HL-60/S4 treated with retinoic acid at 250 ng/mL for 4 days and 3 days (cell line): ENCODE results near the gene EMILIN2.

ENCODE experiments used
- in situ Hi-C: fragments of 300-500 bp; cut with MboI; formaldehyde crosslinking; loops from 2 replicates; pipeline ENCODE4 v1.7.0; 2022; ENCODE audit warnings: low sequenced_read_pairs

The EMILIN2 gene

DNA sequence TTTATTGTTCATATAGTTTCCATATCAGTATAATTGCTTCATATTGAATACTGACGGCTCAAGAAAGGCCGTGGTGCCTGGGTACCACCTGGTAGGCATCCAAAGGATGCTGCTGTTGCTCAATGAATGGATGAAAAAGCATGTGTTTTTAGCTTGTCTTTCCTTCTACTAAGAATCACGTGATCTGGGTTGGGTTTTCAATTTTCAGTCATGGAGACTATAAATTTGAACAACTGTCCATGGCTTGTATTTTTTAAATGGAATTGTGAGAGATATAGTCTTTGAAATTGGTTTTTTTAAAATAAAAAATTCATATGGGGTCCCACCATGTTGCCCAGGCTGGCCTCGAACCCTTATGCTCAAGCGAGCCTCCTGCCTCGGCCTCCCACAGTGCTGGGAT is 25.3 kb downstream of the EMILIN2 start:
- in situ Hi-C loops: no loop called here

DNA sequence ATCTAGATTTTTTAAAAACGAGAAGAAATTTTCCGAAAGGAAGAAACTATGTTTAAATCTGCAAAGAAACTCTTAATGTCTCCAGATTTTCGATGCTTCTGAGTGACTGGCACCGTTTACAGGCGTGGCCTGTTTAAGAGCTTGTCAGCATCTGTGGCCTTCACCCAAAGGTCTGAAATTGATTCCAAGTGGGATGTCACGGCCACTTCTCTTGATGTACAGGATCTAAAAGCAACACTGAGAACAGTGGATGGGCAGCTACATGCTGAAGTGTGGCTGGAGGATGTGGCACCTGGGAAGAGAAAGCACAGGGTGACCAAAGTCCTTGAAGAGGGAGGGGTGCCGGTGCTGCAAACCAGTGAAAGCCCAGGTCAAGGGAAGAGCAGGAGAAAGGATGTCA is 28.0 kb downstream of the EMILIN2 start:
- in situ Hi-C loops: no loop called here

DNA sequence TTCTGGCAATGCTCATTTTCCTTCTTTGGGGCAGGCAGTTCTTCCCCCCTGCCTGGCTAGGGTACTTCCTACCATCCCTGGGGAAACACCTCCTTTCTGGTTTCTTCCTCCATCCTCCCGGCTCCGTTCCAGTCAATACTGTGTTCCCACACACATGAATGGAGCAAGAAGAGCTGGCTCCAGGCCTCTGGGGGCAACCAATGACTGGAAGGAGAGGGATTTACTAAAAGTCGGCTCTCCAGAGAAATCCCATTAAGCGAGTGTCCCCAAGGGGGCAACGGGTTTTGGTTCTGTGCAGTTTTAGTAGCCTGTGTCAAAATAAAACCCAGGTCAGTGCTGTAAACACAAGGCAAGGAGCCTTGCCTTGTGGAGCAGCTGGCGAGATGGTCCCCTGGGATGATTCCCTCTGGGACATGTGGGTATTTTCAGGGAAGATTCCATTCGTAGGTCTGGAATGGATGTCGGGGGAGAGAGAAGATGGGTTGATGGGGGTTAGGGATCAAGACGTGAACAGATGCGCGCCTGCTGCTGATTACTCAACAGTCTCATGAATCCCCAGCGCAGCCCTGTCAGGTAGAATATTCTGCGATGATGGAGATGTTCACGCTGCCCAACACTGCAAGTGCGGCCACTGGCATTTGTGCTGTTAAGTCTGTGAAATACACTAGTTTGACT is 32.0 kb downstream of the EMILIN2 start:
- in situ Hi-C loops: no loop called here

DNA sequence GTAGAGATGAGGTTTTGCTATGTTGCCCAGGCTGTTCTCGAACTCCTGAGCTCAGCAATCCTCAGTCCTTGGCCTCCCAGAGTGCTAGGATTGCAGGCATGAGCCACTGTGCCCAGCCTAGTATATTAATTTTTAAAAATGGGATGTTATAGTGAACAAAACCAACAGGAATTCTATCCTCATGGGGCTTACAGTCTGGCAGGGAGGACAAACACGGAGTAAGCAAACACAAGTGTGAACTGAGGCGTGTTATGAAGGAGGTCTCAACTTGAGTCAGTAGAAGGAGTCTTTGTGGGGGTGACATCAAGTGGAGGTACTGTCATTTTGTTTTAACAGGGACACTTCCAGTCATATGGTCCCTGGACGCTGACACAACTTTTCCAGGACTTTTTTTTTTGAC is 33.1 kb downstream of the EMILIN2 start:
- in situ Hi-C loops: no loop called here

DNA sequence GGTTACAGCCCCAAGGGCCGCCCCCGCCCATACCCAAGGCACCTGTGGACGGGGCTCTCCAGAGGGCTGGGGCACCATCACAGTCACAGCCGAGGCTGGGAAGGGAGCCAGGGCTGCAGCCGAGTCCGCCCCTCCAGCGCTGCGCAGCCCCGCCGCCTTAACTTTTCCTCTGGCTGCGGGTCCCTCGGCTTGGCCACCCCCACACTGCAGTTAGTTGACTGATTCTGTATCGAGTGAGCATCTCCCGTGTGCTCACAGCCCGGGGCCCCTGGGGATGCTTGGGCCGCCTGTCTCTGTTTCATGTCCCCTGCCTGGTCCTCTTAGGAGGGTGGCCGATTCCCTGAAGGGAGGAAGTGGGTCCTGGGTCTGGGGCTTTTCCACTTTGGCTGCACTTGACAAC is 33.7 kb downstream of the EMILIN2 start:
- in situ Hi-C loops: no loop called here

DNA sequence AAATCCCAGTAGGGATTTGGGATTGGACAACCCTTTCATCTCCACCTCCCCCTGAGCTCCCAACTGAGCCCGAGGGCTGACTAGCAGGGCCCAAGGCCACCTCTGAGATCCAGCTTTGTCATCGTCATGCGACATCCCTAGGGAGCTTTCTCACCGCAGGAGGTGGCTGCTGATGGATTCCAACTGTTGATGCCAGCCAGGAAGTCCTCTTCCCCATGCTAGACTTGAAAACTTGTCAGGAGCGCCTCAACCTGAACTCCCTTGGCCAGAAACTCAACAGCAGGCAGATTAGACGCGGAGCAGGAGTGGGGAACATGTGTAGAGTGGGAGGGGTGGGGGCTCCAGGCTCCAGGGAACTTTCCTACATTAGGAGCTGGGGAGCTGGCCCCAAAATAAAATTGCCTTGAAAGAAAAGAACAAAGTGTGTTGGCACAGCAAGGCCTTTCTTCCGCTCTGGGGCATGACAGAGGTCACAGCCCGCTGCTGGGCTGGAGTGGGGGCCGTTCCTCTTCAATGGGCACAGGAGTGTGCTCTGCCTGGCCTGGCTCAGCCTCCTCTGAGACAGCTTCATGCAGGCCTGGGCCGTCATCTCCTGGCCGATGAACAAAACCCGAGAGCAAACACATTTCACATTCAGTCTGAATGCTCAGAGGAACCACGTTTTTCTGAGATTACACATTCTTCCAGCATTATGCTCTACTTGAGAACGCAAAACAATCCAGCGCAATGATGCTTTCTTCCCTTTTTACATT is 34.5 kb downstream of the EMILIN2 start:
- in situ Hi-C loops: no loop called here

DNA sequence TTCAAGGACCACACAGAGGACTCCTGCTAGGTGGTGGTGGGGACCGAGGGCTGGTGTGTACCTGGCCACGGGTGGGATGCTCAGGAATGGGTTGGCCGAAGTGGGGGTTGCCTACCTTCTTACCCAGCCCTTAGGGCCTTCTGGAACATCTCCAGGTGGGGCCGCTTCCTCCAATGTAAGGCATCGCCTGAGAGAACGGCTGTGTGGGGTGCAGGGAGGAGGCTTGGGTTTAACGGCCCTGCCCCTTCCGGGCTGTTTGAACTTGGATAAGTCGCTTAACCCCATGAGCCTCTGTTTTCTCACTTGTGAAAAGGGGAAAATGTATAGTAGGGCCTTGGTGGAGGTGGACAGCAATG is 35.0 kb downstream of the EMILIN2 start:
- in situ Hi-C loops: no loop called here

DNA sequence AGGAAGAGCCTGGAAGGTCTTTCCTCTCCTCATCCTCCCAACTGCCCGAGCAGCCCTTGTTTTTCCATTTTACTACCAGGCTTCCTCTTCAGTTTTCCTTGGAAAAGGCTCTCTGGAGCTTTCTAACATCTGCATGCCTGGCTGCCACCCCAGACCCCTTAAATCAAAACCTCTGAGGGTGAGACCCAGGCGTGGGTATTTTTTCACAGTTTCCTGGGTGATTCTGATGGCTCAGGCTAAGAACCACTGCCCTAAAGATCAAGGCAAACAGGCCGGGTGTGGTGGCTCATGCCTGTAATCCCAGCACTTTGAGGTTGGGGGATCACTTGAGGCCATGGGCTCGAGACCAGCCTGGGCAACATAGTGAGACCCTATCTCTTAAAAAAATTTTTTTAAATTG is 35.4 kb downstream of the EMILIN2 start:
- in situ Hi-C loops: no loop called here

DNA sequence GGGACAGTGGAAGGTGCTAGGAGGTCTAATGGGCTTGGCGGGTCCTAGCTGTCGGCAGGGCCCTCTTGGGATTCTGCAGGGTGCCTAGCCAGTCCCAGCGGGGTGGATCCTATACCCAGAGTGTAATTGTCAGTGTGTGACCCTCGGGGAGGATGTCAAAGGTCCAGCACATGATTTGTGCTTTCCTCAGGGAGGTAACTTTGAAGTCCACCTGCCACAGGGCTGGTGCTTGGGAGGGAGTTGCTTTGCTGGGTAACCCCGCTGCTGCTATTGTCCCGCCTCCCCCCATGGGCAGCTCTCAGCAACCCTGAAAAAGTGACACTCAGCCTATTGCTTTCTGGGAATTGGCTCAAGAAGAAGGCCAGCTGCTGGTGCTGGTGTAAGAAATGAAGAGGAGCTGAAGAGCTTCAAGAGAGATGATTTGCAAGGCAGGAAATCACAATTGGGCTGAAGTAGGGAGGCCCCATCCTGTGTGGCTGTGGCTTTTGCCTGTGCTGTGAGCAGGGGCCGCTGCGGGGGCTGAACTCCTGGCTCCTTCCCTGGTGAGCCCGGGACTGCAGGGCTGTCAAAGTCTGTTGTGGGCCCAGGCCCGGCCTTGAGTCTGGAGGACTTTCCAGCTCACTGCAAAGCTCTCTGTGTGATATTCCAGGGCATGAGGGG is 36.4 kb downstream of the EMILIN2 start:
- in situ Hi-C loops: no loop called here

DNA sequence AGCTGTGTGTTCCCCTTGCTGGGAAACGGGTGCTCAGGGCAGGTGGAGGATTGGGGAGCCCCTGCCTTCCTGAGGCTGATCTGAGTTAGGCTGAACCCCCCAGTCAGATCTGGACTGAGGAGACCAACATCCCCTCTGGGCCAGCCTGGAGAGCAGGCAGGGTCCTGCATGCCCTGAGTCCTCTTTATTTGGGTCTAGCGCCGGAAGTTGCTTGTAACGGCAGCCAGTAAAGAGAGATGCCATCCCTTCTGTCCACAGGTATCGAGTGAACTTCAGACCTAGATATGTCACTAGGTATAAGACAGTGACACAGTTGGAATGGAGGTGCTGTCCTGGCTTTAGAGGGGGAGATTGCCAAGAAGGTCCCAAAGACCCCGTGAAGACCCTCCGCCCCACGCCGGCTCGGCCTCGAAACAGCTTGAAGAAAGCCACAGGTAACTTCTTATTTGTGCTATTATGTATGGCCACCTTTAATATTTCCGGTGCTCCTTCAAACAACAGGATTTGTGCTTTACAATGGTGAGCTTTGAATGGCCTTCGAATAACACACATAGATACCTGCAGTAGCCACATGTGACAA is 38.0 kb downstream of the EMILIN2 start:
- in situ Hi-C loops: no loop called here

DNA sequence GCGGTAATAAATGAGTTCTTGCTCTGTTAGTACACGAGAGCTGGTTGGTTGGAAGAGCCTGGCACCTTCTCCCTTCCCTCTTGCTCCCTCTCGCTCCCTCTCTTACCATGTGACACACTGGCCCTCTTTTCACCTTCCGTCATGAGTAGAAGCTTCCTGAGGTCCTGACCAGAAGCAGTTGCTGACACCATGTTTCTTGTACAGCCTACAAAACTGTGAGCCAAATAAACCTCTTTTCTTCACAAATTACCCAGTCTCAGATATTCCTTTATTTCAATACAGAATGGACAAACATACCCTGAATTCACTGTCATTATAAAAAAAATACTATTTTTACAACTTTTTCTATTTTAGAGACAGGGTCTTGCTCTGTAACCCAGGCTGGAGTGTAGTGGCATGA is 40.7 kb downstream of the EMILIN2 start:
- in situ Hi-C loops: no loop called here

DNA sequence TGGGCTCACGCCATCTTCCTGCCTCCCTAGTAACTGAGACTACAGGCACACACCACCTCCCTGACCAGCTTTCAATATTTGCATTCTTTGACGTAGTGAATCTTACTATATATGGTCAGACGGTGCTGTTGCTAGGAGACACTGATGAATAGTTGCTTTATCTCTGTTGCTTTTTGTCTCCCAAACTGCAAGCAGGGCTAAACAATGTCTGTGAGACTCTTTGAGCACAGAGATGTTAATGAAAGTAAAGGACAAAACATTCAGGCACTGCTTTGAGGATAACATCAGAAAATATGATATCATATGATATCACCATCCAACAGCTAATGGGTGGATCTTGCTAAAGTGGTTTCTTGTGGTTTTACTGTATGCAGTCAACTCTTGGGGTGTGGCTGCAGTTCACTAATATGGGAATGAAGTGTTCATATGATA is 43.0 kb downstream of the EMILIN2 start:
- in situ Hi-C loops: no loop called here

DNA sequence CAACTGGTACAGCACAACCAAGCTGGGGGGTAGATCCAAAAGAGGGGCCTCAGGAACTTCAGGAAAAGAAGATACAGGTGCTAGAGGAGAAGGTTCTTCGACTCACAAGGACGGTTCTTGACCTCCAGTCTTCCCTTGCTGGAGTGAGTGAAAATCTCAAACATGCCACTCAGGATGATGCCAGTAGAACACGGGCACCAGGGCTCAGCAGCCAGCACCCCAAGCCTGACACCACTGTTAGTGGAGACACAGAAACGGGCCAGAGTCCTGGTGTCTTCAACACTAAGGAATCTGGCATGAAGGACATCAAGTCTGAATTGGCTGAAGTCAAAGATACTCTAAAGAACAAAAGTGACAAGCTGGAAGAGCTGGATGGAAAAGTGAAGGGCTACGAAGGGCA is 43.8 kb downstream of the EMILIN2 start:
- in situ Hi-C loops: no loop called here

DNA sequence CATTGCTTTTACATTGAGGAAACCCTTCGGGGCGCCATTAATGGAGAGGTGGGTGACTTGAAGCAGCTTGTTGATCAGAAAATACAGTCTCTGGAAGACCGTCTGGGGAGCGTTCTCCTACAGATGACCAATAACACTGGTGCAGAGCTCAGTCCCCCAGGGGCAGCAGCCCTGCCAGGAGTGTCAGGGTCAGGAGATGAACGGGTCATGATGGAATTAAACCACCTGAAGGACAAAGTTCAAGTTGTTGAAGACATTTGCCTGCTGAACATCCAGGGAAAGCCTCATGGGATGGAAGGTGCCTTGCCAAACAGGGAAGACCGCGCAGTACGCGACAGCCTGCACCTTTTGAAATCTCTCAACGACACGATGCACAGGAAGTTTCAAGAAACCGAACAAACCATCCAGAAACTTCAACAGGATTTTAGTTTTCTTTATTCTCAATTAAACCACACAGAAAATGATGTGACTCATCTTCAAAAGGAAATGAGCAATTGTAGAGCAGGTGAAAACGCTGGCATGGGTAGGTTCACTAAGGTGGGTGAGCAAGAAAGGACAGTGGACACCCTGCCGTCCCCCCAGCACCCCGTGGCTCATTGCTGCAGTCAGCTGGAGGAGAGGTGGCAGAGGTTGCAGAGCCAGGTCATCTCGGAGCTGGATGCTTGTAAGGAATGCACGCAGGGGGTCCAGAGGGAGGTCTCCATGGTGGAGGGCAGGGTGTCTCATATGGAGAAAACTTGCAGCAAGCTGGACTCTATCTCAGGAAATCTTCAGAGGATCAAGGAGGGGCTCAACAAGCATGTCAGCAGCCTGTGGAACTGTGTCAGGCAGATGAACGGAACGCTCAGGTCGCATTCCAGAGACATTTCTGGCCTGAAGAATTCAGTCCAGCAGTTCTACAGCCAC is 45.0 kb downstream of the EMILIN2 start:
- in situ Hi-C loops: no loop called here

DNA sequence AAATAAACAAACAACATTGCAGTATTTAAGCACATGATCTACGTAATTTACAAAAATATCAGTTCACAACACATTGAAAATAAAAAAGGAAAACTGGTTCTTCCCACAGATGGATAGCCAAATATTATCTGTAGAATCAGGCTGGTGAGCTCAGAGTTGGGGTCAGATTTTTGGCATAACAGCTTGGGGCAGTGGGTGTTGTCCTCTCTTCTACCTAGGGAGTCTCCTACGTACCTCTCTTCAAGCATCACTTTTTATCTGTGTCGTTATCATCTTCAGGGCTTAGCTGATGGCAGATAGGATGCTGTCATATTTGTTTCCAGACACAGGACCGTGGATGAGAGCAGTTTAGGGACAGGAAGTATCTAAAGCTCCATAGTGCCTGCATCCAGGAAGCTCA is 46.2 kb downstream of the EMILIN2 start:
- in situ Hi-C loops: no loop called here

DNA sequence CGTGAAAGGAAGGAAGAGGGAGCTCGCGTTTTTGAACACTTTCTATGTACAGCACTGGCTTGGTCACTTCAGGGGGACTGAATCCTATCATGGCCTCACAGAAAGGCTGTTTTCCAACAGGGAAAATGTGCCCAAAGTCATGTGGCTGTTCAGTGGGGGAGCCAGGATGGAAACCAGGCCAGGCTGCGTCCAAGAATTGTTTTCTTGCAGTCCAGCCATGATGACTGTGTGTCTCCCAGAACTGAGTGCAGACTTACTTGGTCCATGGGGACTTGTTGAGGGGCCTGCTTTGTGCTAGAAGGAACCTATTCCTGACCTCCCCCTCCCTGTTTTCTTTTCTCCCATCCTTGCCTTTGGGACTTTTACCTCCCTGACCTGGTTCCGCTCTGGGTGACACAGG is 46.9 kb downstream of the EMILIN2 start:
- in situ Hi-C loops: no loop called here

DNA sequence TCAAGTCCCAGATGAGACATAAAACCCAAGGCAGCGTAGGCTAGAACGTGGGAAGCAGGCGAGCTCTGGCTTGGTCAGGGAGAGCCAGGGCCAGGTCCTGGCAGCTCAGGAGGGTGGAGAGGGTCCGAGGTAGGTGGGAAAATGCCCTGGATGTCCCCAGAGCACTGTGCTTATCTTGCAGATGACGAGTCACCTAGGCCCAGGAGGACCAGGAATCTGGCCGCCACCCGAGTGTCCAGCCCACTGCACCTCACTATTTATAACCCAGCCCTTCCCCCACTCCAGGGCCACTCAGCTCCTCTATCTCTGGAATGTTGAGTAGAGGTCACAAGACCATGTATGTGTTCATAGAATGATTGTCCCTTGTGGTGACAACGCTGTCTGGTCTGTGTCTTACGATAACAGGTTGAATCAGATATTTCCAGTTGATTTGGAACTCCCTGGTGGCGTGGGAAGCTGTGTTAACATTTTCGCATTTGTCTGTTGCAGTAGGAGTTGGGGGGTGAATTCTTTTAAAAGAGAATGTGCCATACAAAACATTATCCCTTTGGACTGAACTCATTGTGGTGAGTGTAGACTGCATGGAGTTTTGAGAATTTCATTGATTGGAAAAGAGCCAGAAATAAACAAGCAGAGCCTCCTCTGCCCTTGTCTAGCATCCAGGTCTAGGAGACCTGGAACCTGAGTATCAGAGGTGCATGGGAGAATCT is 47.5 kb downstream of the EMILIN2 start:
- in situ Hi-C loops: no loop called here

DNA sequence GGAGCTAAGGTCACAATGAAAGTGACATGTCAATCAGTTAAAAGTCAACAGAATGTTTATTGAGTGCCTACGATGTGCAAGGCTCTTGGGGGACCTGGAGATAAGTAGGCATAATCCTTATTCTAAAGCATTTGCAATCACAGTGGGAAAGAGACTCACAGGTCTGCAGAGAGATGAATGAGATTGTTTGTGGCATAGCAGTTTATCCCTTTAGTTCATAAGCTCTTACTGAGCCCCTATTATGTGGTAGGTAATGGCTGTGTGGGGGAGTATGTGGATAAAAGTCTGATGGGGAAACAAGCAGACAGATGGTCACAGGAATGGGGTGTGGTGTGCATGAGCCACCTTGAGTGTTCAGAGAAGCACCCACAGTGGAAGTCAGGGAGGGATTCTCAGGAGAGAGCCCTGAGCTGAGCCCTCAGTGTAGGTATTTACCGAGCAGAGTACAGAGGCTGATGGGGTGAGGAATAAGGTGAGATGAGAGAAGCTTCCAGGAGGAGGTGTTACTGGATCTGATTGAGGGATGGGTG is 48.1 kb downstream of the EMILIN2 start:
- in situ Hi-C loops: no loop called here

DNA sequence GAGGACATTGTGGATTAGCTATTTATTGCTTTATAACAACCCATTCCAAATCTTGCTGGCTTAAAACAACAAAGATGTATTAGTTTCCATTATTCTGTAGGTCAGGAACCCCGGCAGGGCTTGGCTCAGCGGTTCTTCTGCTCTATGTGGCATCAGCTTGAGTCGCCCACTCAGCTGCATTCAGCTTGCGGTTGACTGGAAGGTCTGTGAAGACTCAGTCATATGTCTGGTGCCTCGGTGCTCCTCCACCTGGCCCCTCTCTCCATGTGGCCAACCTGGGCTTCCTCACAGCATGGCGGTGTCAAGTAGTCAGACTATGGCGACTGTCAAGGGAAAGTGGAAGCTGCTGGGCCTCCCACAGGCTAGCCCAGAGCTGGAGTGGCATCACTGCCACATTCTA is 48.6 kb downstream of the EMILIN2 start:
- in situ Hi-C loops: no loop called here

DNA sequence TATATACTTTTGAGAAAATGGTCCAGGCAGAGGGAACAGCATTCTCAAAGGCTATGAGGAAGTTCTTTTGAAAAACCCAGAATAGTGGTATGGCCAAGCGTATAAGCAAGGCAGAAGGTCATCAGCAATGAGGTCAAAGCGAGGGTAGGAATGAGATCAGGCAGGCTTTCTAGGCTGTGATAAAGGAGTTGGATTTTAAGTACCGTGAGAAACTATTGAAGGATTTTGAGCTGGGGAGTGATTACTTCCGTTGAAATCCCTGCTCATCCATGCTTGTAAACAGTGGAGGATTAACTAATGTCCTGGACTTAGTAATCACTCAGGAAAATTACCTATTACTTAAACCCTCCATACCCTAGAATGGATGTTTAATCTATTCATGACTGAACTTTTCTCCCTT is 50.2 kb downstream of the EMILIN2 start:
- in situ Hi-C loops: no loop called here
